NCI-H1048 (cell line): ENCODE results near the gene MPHOSPH9.
"Not testable (repeated sequence)": the region's sequence is repeated elsewhere in the genome, so short reads cannot be mapped to it uniquely, and the experiment has no call there.

Experiments used
- DNase-seq: peaks from one replicate; lab custom pipeline; 2025; lab: John Stamatoyannopoulos, UW

MPHOSPH9 gene

DNA sequence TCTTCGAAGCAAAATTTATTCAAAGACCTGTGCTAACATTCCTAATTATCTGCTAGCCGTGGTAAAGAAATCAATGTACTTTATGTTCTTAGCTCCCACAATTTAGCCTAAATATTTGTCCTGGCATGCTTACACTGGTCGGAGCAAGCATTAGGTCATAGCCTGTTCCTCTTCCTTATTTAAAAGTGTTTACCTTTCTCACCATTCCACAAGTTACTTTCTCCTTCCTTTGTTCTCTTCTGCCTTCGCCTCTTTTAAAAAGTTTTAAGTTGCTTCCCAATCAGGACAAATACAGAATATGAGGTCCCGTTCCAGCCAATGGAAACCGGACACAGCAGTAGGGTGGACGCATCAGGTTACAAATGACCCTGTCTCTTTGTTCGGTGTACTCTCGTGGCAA is 27.1 kb upstream of the MPHOSPH9 start:
- no peak for DNase-seq

DNA sequence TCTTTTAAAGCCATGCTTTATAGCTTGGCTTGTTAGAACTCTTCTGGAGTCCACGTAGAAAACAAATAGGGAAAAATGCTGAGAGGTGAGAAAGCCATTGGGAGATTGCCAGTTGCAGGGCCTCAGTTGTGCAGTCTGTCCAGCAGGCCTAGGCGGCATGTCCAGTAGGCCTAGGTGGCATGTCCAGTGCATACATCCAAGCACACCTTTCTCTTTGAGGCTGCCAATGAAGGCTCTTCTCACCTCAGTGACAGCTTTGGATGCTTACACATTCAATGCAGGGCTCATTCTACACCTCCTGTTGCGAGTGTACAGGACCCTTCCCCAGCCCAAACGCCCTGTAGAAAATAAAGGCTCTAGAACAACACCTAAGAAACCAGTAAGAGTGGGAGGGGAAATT is 25.7 kb upstream of the MPHOSPH9 start:
- DNase-seq = no peak

DNA sequence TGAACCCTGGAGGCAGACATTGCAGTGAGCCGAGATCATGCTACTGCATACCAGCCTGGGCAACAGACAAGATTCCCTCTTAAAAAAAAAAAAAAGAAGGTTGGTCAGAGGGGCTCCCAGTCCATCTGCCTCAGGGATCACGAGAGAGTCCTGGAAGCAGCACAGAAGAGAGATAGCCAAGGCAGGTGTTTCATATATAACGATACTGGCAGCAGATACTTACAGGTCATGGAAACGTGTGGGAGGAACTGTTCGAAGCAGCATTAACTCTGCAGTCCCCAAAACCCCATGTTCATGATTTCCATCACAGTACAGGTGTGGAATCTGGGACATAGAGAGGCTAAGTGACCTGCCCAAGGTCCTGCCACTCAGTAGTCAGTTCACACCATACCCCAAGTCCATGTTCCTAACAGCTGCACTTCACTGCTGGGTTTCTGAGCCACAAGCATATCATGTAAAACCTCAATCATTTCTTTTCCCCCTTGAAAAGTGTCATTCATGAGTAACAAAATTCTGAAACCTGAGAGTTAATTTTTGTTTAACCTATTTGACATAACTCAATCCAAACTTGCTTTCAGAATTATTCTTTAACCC is 22.0 kb upstream of the MPHOSPH9 start:
- no peak for DNase-seq

DNA sequence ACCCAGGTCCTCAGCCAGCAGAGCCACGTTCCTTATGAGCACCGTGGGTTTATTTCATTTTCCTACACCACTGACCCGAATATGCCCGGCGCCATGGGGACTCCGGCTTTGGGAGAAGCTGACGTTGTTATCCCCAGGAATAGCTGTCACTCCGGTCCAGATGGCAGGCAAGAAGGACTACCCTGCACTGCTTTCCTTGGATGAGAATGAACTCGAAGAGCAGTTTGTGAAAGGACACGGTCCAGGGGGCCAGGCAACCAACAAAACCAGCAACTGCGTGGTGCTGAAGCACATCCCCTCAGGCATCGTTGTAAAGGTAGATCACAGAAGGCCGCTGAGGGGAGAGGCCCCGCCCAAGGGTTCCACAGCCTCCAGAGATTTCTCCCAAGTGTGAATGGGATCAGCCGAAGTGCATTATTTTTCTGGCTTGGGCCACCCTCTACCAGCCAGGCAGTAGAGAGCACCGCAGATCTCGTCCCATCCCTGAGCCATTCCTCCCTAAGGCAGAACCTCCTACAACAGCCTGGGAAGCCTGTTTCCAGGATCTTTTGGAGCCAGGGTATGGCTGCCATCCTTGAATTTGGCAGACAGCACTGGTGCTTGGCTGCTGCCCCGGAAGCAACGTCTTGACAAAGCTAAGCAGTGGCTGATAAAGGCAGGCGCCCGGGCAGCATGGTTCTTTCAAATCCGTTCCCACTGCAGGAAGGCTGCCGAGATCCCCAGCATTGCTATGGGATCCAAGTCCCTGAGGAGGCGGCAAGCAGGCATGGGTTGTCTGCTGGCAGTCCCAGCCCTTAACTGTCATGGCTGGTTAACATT is 20.9 kb upstream of the MPHOSPH9 start:
- no peak for DNase-seq

DNA sequence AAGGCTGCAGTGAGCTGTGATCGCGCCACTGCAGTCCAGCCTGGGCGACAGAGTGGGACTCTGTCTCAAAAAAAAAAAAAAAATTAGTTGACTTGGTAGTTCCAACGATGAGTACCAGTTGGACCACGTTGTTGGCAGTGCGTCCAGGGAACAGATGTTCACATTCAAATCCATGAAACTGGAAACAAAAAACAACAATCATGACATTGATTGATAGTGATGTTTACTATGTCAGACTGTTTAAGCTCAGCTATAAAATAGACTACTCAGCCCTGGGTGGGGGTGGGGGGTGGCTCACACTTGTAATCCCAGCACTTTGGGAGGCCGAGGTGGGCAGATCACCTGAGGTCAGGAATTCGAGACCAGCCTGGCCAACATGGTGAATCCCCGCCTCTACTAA is 19.4 kb upstream of the MPHOSPH9 start:
- not testable (repeated sequence) for DNase-seq

DNA sequence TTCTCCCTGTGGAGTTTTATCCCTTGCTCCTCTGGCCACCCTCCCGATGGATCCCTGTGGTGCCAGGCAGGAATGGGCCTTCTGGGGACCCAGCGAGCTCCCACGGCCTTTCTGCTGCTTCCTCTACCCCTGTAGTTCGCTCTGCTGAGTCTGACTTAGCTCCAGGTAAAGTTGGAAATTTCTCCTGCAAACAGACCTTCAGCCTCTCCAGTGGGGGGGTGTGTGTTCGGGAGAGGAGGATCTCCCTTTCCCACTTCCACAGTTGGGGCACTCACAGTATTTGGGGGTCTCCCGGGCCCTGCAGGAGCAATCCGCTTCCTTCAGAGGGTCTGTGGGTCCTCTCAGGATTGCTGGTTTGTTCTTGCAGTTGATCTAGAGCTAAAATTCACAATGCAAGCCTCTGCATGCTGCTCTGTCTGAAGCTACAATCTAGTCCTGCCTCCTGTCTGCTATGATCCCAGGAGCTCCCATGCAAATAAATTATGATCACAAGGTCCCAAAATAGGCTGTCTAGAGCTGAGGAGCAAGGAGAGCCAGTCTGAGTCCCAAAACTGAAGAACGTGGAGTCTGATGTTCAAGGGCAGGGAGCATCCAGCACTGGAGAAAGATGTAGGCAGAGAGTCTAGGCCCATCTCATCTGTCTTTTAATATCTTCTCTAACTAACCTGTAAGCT is 18.6 kb upstream of the MPHOSPH9 start:
- DNase-seq = no peak

DNA sequence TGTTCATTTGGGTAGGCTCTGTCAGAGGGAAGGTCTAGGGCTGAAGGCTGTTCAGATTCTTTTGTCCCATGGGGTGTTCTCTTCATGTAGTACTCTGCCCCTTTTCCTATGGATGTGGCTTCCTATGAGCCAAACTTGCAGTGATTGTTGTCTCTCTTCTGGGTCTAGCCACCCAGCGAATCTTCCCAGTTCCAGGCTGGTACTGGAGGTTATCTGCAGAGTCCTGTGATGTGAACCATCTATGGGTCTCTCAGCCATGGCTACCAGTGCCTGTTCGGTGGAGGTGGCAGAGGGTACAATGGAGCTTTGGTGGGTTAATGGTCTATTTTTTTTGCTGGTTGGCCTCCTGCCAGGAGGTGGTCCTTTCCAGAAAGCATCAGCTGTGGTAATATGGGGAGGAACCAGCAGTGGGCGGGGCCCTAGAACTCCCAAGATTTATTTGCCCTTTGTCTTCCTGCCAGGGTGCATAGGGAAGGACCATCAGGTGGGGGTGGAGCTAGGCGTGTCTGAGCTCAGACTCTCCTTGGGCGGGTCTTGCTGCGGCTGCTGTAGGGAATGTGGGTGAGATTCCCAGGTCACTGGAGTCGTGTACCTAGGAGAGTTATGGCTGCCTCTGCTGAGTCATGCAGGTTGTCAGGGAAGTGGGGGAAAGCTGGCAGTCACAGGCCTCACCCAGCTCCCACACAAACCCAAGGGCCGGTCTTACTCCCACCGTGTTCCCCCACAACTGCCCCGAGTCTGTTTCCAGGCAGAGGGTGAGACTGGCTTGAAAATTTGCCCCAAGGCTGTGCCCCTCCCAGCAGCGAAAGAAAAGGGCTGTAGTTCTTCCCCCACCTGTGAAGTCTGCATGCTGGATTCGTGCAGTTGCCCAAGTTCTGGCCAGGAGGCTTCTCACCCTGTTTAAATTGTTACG is 17.8 kb upstream of the MPHOSPH9 start:
- no peak for DNase-seq

DNA sequence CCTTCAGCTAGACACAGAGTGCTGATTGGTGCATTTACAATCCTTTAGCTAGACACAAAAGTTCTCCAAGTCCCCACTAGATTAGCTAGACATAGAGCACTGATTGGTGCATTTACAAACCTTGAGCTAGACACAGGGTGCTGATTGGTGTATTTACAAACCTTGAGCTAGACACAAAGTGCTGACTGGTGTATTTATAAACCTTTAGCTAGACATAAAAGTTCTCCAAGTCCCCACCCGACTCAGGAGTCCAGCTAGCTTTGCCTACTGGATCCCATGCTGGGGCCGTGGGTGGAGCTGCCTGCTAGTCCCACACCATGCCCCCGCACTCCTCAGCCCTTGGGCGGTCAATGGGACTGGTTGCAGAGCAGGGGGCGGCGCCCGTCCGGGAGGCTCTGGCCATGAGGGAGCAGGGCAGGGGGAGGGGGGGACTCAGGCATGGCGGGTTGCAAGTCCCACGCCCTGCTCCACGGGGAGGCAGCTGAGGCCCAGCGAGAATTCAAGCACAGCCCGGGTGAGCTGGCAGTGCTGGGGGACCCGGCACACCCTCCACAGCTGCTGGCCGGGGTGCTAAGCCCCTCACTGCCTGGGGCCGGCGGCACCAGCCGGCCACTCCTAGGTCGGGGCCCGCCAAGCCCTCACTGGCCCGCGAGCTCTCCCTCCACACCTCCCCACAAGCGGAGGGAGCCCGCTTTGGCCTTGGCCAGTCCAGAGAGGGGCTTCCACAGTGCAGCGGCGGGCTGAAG is 16.2 kb upstream of the MPHOSPH9 start:
- not testable (repeated sequence) for DNase-seq

DNA sequence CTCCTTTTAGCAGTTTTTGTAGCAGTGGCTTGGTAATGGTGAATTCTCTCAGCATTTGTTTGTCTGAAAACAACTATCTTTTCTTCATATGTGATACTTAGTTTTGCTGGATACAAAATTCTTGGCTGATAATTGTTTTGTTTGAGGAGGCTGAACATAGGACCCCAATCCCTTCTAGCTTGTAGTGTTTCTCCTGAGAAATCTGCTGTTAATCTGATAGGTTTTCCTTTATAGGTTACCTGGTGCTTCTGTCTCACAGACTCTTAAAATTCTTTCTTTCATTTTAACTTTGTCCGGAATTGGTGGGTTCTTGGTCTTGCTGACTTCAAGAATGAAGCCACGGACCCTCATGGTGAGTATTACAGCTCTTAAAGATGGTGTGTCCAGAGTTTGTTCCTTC is 15.2 kb upstream of the MPHOSPH9 start:
- not testable (repeated sequence) for DNase-seq

DNA sequence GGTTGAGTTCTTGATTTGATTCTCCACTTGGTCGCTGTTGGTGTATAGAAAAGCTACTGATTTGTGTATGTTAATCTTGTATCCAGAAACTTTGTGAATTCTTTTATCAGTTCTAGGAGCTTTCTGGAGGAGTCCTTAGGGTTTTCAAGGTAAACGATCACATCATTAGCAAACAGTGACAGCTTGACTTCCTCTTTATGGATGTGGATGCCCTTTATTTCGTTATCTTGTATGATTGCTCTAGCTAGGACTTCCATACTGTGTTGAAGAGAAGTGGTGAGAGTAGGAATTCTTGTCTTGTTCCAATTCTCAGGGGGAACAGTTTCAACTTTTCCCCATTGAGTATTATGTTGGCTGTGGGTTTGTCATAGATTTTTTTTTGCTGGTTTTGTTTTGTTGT is 12.7 kb upstream of the MPHOSPH9 start:
- DNase-seq = no peak

DNA sequence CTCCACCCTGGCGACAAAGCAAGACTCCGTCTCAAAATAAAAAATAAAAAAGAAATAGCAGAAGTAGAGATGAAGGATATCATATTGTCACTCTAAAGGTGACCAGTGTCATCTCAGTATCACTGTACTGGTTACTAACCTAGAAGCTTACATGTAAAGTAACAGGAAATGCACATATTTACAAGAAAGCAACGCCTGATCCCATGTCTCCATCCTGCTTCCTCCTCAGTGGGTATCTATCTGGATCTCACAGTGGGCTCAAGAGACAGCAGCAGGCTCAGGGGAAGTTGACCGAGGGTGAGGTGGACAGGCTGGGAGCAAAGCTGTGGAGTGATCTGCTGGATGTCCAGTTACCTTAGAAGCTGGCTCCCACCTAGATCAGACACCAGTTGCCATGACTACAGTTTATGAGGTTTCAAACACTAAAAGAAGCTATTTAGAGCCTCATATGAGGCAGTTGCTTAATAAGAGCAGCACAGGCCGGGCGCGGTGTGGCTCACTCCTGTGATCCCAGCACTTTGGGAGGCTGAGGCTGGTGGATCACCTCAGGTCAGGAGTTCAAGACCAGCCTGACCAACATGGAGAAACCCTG is 10.8 kb upstream of the MPHOSPH9 start:
- DNase-seq = no peak

DNA sequence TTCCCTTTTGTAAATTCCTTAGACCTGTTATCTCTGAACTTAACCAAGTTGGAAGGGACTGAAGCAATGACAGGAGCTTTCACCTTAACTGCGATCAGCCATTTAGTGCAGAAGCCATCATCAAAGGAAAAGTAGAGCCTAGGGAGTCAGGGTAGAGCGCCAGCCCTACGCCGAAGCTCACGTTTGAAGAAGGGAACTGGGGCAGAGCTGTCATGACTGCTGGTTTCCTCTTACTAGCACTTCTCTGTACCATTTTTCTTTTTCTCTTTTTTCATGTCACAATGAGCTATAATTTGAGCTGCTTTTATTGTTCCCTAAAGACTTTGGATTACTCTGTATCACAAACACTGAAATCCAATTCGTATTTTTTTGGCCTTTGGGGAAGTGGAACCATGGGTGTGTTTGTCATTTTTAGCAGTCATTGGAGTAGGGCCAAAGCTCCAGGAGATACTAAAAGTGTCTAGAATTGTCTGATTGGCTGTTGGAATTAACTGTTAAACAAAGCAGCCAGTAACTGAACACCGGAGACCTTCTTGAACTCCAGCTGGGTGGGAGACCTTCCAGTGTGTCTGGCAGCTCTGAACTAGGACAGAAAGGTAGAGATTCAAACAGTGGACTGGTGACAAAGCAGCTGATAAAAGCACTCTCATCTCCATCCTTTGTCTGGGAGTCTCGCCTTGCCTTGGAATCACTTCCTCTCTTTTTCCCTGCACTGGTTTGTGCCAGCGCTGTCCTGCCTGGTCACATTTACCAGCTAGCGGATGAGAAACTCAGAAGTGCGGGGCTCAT is 9.4 kb upstream of the MPHOSPH9 start:
- no peak for DNase-seq

DNA sequence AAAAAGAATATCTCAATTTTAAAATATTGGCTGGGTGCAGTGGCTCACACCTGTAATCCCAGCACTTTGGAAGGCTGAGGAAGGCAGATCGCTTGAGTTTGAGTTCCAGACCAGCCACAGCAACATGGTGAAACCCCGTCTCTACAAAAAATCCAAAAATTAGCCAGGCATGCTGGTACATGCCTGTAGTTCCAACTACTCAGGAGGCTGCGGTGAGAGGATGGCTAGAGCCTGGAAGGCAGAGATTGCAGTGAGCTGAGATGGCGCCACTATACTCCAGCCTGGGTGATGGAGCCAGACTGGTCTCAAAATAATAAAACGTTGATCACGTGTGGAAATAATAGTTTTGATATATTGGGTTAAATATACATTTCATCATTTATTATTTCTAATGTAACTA is 6.0 kb upstream of the MPHOSPH9 start:
- DNase-seq = no peak

DNA sequence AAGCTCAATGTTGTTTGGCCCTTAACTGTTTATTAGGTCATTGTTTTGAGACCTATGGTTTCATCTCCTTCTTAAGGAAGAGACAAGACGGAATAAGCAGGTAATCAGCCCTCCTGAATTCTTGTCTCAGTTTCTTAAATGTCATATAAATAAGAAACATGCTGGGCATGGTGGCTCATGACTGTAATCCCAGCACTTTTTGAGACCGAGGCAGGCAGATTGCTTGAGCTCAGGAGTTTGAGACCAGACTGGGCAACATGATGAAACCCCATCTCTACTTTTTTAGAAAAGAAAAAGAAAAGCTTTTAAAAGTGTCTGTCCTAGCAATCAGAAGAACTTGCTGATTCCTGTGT is 5.4 kb upstream of the MPHOSPH9 start:
- no peak for DNase-seq

DNA sequence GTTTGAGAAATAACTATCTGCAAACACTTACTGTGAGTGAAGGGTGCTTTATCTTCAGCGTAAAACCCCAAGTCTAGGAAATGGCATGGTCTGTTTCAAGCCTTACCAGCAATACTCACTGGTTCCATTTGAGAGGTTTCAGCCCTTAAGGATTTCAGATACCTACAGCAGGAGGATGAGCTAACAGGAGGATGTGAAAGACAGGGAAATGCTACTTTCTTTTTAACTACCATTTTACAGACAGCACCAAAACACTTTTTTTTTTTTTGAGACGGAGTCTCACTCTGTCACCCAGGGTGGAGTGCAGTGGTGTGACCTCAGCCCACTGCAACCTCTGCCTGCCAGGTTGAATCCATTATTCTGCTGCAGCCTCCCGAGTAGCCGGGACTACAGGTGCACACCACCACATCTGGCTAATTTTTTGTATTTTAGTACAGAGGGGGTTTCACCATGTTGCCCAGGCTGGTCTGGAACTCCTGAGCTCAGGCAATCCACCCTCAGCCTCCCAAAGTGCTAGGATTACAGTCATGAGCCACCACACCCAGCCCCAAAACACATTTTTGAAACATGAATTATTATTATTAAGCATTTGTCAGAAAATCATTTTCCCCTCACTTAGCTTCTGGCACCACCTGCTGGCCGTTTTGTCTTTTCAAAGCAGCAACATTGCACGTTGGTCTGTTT is 4.8 kb upstream of the MPHOSPH9 start:
- DNase-seq = peak; percentile 35

DNA sequence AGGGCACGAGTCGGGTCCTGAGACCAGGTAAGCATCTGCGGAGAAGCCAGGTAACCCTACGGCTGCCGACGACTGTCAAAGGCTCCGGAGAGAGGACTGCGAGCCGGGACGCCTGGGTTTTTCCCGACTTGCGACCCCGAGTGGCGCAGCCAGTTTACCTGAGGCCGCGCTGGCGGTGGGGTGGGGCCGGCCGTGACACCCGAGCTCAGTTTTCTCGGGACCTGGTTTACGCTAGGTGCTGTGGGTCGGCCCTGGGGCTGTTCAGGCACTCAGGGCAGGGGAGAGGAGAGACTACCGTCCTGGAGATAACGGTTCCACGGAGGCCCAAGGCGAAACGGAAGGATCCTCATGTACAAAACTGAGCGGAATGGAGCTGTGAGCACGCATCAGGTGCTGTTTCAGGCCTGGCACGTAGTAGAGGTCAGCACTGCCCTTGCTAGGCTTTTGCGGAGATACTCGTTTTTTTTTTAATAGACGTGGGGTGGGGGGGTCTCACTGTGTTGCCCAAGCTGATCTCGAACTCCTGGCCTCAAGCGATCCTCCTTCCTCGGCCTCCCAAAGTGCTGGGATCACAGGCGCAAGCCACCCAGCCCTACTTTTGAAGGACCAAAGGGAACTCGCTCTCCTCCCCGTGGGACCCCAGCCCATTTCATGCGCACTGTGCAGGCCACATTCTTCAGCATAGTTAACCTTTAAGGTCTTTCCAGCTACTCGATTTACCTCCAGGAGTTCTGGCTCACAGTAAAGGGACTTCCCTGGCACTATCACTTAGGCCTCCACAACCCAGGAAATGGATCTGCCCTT is 766 bp upstream of the MPHOSPH9 start:
- DNase-seq = no peak

DNA sequence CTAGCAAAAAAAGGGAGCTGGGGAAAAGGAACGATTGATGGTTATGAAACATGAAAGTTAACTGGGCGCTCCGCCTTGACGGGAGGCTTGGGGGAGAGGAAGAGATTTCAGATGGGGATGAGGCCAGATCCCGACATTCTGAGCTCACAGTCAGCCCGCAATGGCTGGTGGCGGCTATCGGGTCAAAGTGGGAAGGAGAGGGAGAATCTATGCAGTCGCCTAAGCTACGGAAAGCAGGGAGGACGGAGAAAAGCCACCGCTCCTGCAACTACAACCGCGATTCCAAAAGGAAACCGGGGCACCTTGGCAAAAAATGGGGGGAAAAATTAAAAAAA is 502 bp downstream of the MPHOSPH9 start:
- no peak for DNase-seq

DNA sequence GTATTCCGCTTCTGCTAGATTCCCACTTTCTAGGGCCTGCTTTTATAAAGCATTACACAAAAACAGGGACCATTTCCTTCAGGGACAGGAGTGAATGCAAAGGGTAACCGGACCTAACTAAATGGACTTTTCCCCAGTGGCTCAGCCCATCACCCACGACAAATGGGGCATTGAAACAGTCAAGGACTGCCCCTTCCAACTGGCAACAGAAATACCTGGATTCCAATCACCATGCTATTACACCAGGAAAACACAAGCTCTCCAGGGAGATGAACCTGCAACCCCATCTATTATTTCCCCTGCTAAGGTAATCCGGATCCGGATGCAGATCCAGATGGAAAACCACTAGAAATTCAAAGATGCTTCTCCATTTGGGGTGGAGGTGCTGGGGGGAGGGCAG is 1.0 kb downstream of the MPHOSPH9 start:
- DNase-seq = no peak

DNA sequence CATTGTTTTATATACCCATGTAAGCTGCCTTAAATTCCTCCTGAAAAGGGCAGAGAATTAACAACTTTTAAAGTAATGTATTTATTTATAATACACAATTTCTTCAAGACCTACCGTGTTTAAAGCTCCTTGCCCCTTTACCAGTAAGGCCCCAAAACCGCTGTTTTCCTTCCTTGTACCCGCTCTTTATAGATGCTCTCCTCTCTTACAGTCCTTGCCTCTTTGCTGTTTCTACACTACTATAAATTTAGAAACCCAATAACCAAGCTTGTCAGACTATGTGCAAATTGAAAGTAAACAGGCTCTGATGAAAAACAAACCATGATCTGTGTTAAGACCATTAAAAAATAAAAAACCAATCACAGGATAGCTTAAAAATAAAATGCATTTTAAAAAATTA is 3.9 kb downstream of the MPHOSPH9 start:
- no peak for DNase-seq
